IPS DF 6.9 (cell line): ENCODE data around the gene PDE6H.

Experiments used
- DNase-seq: peaks from one replicate; pipeline ENCODE4 v3.0.0-alpha.2; 2013; ENCODE audit warnings: low read depth, low spot score
- H3K27ac ChIP-seq: one replicate; pipeline ENCODE4 v1.5.1; 2013; ENCODE audit warnings: low read length, control low read depth
- H3K27me3 ChIP-seq: 2 replicates; pipeline ENCODE4 v1.6.1; 2013; ENCODE audit warnings: mild to moderate bottlenecking, low read length; ENCODE audit not compliant: control insufficient read depth, insufficient read depth
- H3K36me3 ChIP-seq: 2 replicates; pipeline ENCODE4 v1.6.1; 2013; ENCODE audit warnings: low read length; ENCODE audit not compliant: control insufficient read depth, insufficient read depth
- H3K4me1 ChIP-seq: 2 replicates; pipeline ENCODE4 v1.6.1; 2013; ENCODE audit warnings: low read length; ENCODE audit not compliant: control insufficient read depth, insufficient read depth
- H3K4me3 ChIP-seq: 2 replicates; pipeline ENCODE4 v1.5.1; 2013; ENCODE audit warnings: mild to moderate bottlenecking, low read length
- H3K9me3 ChIP-seq: 2 replicates; pipeline ENCODE4 v1.6.1; 2013; ENCODE audit warnings: low read length, inconsistent platforms; ENCODE audit not compliant: control insufficient read depth, insufficient read depth
- whole genome bisulfite sequencing: extraction: QIAGEN DNeasy Blood & Tissue Kit; methylation state at CpG from one replicate; pipeline ENCODE4 v1.1.7; 2013; ENCODE audit warnings: mixed read lengths, missing lambda C conversion rate; ENCODE audit not compliant: insufficient read length, insufficient coverage; 5-methylcytosine and 5-hydroxymethylcytosine counted together

The PDE6H gene

DNA sequence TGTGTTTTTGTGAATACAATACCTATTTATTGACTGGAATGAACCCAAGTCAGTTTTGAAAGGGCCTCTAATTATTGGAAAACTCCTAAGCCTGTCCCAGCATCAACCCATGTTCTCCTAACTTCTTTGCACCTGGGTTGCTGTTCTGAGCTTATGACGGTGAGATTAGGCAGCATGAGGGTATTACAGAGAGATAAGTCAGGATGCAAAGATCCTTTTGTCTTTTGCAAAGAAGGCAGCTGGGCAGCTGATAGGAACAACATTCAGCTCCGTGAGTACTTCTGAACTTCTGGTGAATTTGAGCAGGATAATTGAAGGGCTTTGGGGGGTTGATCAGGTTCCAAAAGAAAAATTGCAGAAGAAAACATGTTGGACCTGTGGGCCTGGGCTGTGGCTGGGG, at the start of gene PDE6H:
PDE6H (plus strand) TSS at position 227 of the 400 bp plus-strand sequence. CDS start 4,971 bp downstream, outside the sequence.
- H3K9me3 ChIP-seq = no peaks in the 10 kb centered on the region
- H3K36me3 ChIP-seq = no peaks in the 10 kb centered on the region
- H3K4me1 ChIP-seq = no peaks in the 10 kb centered on the region
- H3K27me3 ChIP-seq = no peaks in the 10 kb centered on the region
- no peak within 1 kb of the TSS for H3K4me3 ChIP-seq
- no CpG with 5 or more reads among the region's 2 CpGs for WGBS
- no peak for DNase-seq
- H3K27ac ChIP-seq = no peak within 1 kb of the TSS

DNA sequence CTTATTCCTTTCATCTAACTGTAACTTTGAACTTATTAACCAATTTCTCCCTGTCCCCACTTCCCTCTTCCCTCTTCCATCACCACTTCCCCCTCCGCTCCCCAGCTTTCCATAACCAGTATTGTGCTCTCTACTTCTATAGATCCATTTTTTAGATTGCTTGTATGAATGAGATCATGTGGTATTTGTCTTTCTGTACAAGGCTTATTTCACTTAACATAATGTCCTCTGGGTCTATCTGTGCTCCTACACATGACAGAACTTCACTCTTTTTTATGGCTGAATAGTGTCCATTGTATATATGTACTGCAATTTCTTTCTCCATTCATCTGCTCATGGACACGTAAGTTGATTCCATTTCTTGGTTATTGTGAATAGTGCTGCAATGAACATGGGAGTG, 48.9 kb upstream of the PDE6H start:
- H3K27ac ChIP-seq = no peak overlapping the region
- peaks cover 2% of the 10 kb centered on the region; the same call in 1 of the 2 replicates for H3K4me1 ChIP-seq
- no peaks in the 10 kb centered on the region for H3K36me3 ChIP-seq
- no peak overlapping the region for H3K4me3 ChIP-seq
- no peak for DNase-seq
- H3K27me3 ChIP-seq = no peaks in the 10 kb centered on the region
- no peaks in the 10 kb centered on the region for H3K9me3 ChIP-seq
- WGBS = 100% methylated on average over 1 of the region's 2 CpGs

GRCh38 chr12:14924541-14924940, 48.3 kb upstream of the PDE6H start:
- Histone ChIP-seq H3K36me3 (no peaks in the 10 kb centered on the region), H3K4me1 (peaks cover 3% of the 10 kb centered on the region; the same call in 1 of the 2 replicates), H3K9me3 (no peaks in the 10 kb centered on the region), H3K4me3 (no peak overlapping the region), H3K27ac (no peak overlapping the region), H3K27me3 (no peaks in the 10 kb centered on the region)
- no peak for DNase-seq
- no CpG with 5 or more reads among the region's 3 CpGs for WGBS

DNA sequence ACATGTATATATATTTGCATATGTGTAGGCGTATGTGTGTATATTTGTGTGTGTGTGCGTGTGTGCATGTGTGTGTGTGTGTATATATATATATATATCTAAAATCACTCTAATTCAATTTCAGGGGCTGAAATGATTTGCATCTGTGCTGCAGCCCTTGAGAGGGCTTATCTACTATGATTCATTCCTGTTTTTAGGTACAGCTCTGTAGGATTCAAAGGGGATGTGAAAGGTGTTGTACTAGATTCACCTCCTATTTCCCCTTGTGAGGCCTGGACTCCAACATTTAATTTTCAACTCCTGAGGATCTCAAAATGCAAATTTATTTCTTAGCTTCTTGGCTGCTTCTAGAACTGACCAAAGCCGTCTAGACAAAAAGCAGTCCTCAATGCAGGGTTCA, 45.6 kb upstream of the PDE6H start:
- H3K36me3 ChIP-seq = no peaks in the 10 kb centered on the region
- H3K27ac ChIP-seq = no peak overlapping the region
- no peak for DNase-seq
- peaks cover 3% of the 10 kb centered on the region; the same call in 1 of the 2 replicates for H3K4me1 ChIP-seq
- no peaks in the 10 kb centered on the region for H3K27me3 ChIP-seq
- no peaks in the 10 kb centered on the region for H3K9me3 ChIP-seq
- no CpG with 5 or more reads among the region's 3 CpGs for WGBS
- no peak overlapping the region for H3K4me3 ChIP-seq

DNA sequence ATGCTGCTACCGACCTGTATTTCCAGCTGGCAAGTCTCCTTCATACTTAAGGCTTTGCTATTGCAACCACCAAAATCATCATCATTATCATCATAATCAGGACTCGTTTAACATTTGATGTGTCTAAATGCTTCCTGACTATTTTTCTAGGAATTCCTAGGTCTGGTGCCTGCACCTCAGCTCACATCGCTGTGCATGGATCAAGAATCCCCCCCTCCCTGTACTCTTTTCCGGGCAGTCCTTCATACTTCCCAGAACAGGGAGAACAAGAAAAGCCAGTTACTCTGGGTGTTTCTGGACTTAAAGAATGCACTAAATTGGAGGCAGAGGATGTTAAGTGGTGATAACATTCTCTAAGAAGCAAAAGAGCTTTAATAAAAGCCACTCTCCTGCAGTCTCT, 43.9 kb upstream of the PDE6H start:
- Histone ChIP-seq H3K36me3 (no peaks in the 10 kb centered on the region), H3K27ac (no peak overlapping the region), H3K4me1 (peaks cover 3% of the 10 kb centered on the region; the same call in 1 of the 2 replicates), H3K9me3 (no peaks in the 10 kb centered on the region), H3K4me3 (no peak overlapping the region), H3K27me3 (no peaks in the 10 kb centered on the region)
- no CpG with 5 or more reads among the region's 4 CpGs for WGBS
- DNase-seq = no peak

DNA sequence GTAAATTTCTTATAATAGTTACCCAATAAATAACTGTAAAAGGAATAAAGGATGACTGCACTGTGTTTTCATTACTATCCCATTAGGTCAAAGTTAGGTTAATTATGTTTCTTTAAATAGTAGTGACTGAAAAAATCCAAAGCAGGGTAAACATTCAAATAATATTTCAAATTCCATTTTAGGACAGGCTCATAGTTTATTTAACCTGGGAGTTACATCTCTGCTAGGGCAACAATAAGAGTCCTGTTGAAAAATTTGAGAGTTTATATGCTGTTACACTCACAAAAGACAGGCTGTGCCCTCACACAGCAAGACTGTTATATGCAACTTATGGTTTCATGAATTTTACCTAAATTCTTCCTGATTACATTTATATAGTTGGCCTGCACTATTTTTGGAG, 42.5 kb upstream of the PDE6H start:
- no peak for DNase-seq
- H3K36me3 ChIP-seq = no peaks in the 10 kb centered on the region
- no peak overlapping the region for H3K27ac ChIP-seq

GRCh38 chr12:14931359-14931758, 41.5 kb upstream of the PDE6H start:
- Histone ChIP-seq H3K4me3 (no peak overlapping the region), H3K4me1 (peaks cover 3% of the 10 kb centered on the region; the same call in 1 of the 2 replicates), H3K36me3 (no peaks in the 10 kb centered on the region), H3K27me3 (no peaks in the 10 kb centered on the region), H3K27ac (no peak overlapping the region), H3K9me3 (no peaks in the 10 kb centered on the region)
- DNase-seq = no peak
- WGBS = no CpG with 5 or more reads among the region's 4 CpGs

More for the DNA sequence above, 42.5 kb upstream of the PDE6H start:
- peaks cover 3% of the 10 kb centered on the region; the same call in 1 of the 2 replicates for H3K4me1 ChIP-seq
- H3K9me3 ChIP-seq = no peaks in the 10 kb centered on the region
- H3K4me3 ChIP-seq = no peak overlapping the region
- H3K27me3 ChIP-seq = no peaks in the 10 kb centered on the region

DNA sequence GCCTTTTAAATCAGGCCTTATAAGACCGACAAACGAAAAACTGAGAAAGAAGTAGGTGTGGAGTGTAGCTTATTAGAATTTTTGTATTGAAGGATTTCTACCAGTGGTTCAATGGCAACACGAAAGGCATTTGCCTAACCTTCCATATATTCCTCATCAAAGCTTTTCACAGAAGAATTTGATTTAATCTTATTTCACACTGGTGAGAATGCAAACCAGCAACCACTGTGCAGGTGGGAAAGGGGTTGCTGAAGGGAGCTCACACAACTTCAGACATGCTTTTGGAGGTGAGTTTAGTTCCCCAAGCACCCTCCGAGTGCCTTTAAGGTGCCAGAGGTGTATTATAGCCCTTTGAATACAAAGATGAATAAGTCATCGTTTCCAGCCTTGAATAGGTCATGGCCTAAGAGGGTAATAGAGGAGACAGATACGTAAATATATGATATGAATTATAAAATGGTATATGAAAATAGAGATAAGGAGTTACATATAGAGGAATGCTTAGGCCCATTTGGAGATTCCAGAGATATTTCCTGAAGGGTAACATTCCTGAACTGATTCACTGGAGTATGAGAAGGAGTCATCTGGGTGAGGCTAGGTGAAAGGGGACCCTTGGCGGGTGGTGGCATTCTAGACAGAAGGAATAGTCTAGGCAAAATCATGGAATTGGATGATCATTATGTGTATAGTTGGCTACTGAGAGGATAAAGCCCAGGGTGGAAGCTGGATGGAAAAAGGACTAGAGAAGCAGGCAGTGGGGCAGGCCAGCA, 40.9 kb upstream of the PDE6H start:
- no peaks in the 10 kb centered on the region for H3K27me3 ChIP-seq
- no peaks in the 10 kb centered on the region for H3K9me3 ChIP-seq
- no peaks in the 10 kb centered on the region for H3K36me3 ChIP-seq
- H3K27ac ChIP-seq = no peak overlapping the region
- peaks cover 3% of the 10 kb centered on the region; the same call in 1 of the 2 replicates for H3K4me1 ChIP-seq
- no peak overlapping the region for H3K4me3 ChIP-seq
- no peak for DNase-seq
- WGBS = 100% methylated on average over 1 of the region's 7 CpGs

GRCh38 chr12:14934511-14934910, 38.3 kb upstream of the PDE6H start:
- no peaks in the 10 kb centered on the region for H3K27me3 ChIP-seq
- no peak overlapping the region for H3K27ac ChIP-seq
- no peak for DNase-seq
- no peak overlapping the region for H3K4me3 ChIP-seq
- H3K36me3 ChIP-seq = no peaks in the 10 kb centered on the region
- no peaks in the 10 kb centered on the region for H3K4me1 ChIP-seq
- WGBS = no CpG with 5 or more reads among the region's 2 CpGs
- H3K9me3 ChIP-seq = no peaks in the 10 kb centered on the region

DNA sequence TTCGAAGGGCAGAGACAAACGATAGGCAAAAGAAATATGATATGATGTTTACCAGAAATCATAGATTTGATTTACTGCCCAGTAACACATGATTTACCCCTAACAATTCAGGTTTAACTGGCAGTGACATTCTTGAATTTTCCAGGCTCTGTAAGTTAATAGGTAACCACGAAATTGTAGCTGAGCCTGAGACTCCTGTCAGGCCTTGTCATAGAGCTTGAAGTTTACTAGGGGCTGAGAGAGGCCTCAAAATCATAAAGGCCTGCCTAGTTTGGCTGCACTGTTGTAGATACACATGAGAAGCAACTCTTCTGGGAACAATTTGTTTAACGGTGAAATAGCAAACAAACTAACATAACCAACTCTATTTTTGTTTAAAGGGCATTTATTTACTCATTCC, 37.8 kb upstream of the PDE6H start:
- no peak overlapping the region for H3K27ac ChIP-seq
- WGBS = no CpG with 5 or more reads among the region's 4 CpGs
- no peaks in the 10 kb centered on the region for H3K36me3 ChIP-seq
- no peak overlapping the region for H3K4me3 ChIP-seq
- no peaks in the 10 kb centered on the region for H3K9me3 ChIP-seq
- DNase-seq = no peak
- no peaks in the 10 kb centered on the region for H3K27me3 ChIP-seq
- H3K4me1 ChIP-seq = no peaks in the 10 kb centered on the region
